DMS53 treated with DMSO at 0.1 percent for 48 hours (cell line): Measurements from ENCODE around the gene NELL2.
"Not testable (repeated sequence)": the region's sequence is repeated elsewhere in the genome, so short reads cannot be mapped to it uniquely, and the experiment has no call there.

ENCODE experiments used
- DNase-seq: peaks from one replicate; lab custom pipeline; 2025; ENCODE audit not compliant: unreplicated experiment; lab: John Stamatoyannopoulos, UW

NELL2 gene

GRCh38 chr12:44875954-44876543, at the start of gene NELL2:
TSS of gene NELL2 (minus strand) at chr12:44876315. CDS start at chr12:44875869, 446 bp downstream.
- peak; percentile 91 for DNase-seq

- DNase-seq = no peak
Observed at GRCh38 chr12:44921736-44922135, 45.6 kb upstream of the NELL2 start.

DNA sequence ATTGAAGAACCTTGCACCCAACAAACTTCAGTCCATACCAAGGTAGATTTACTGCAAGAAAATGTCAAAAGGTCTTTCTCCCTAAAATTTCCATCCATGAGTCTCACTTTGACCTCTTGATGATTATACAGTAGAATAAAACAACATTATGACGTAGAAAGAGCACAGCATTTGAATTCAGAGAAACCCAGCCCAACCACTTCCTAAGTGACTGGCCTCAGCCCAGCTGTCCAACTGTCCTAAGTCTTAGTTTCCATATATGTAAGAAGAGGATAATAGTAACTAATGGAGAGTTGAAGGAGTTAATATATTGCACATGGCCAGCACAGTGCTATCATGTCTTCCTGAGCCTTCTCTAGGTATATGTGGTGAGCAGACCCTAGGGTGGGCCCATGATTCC, 41.0 kb upstream of the NELL2 start:
- no peak for DNase-seq

DNA sequence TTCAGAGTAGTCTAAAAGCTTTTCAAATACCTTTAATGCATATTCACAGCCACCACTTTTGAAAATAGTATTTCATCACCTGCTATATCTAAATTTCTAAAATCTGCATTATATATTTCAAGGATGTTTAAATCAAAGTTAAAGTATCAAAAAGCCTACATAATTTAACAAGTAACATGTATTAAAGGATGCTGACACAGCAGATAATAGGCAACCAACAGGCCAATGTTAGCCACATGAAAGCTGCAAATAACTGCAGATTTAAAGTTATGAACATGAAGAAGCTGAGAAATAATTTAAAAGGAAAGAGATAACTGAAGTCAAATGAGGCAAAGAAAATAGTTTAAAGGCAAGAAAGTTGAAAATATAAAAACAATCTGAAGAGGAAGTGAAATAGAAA, 39.8 kb upstream of the NELL2 start:
- no peak for DNase-seq

GRCh38 chr12:44904321-44904720, 28.2 kb upstream of the NELL2 start:
- DNase-seq = no peak

GRCh38 chr12:44898108-44898507, 22.0 kb upstream of the NELL2 start:
- DNase-seq = not testable (repeated sequence)

GRCh38 chr12:44889926-44890325, 13.8 kb upstream of the NELL2 start:
- DNase-seq = no peak

DNA sequence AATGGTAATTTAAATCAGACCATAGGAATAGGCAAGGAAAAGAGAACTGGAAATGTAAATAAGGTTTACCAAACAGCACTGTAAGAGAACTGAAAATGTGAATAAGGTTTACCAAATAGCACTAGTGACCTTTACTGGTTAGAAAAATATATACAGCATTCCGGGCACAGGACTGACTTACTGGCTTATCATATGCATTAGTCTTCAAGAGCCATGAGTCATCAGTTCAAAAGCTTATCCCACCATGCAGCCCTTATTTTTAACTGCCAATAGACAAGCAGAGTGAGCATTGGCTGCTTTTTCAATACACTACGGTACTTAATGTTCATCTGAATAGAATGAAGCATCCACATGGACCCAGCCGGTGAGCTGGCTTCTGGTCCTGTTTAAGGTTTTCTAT, 13.0 kb upstream of the NELL2 start:
- DNase-seq = no peak

DNA sequence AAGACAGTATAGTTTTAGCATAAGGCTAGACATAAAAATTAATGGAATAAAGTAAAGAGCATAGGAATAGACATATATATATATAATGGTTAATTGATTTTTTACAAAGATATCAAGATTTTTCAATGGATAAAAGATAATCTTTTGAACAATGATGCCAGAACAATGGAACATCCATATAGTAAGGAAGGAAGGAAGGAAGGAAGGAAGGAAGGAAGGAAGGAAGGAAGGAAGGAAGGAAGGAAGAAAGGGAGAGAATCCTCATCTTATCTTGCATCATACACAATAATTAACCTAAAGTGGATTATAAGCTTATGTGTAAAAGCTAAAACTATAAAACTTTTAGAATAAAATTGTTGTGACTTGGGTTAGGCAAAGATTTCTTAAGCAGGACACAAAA, 9.8 kb upstream of the NELL2 start:
- no peak for DNase-seq

GRCh38 chr12:44881197-44881596, 5.1 kb upstream of the NELL2 start:
- DNase-seq = no peak

GRCh38 chr12:44876544-44877410, 662 bp upstream of the NELL2 start:
- peak; percentile 91 for DNase-seq

DNA sequence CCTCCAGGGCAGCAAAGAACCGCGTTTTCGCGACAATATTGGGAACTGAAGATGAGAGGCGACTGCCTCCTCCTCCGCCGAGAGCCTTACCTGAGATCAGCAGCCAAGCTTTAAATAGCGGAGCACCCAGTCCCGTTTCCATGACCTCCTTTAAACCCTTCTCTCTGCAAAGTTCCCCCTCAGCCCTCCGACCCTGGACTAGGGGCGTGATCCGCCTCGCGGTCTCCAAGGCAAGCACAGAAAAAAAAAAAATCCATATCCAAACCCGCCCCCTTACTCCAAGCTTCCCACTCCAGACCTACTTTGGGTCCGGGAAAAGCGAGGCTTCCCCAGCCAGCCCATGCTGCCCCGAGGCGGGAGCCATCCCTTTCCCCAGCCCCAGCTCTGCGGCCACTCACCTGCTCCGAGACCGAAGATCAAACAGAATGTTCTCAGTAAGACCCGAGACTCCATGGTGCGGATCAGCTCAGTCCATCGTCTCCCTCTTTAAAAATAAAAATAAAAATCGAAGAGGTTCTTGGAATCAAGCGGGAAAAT, 630 bp downstream of the NELL2 start:
- DNase-seq = peak; percentile 81

GRCh38 chr12:44874981-44875416, 1.1 kb downstream of the NELL2 start:
- DNase-seq = peak; percentile 60

GRCh38 chr12:44873898-44874297, 2.2 kb downstream of the NELL2 start:
- peak; percentile 66 for DNase-seq

DNA sequence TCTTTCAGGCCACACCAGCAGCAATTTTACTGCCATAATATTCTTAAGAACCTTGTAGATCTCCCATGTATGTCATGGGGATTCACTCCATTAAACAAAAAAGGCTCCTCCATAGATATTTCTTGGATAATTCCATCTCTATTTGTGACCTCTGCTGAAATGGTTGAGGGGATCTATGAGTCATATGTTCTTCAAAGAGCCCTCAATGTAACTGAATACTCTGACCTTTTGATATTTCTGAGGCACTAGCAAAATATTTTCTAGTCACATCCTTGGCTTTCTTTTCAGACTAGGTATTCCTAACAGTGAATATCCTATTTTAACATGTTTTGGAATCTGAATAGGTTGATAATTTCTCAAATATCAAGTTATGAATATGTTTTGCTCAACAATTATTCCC, 6.6 kb downstream of the NELL2 start:
- DNase-seq = peak; percentile 27

DNA sequence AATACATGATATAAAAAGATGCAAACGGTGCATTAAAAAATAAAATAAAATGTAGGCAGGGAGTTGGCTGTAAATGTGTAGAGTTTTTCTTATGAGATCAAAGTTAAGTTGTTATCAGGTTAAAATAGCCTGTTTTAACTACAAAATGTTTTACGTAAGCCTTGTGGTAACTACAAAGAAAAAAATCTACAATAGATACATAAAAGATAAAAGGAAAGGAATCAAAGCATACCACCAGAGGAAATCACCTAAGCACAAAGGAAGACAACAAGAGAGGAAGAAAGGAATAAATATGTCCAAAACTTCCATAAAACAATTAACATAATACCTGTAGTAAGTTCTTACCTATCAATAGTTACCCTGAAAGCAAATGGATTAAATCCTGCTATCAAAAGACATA, 12.2 kb downstream of the NELL2 start:
- DNase-seq = no peak

- DNase-seq = no peak
Observed at GRCh38 chr12:44859998-44860689, 16.0 kb downstream of the NELL2 start.

GRCh38 chr12:44858226-44858855, 17.8 kb downstream of the NELL2 start:
- DNase-seq = no peak

GRCh38 chr12:44852483-44852882, 23.6 kb downstream of the NELL2 start:
- DNase-seq = no peak

DNA sequence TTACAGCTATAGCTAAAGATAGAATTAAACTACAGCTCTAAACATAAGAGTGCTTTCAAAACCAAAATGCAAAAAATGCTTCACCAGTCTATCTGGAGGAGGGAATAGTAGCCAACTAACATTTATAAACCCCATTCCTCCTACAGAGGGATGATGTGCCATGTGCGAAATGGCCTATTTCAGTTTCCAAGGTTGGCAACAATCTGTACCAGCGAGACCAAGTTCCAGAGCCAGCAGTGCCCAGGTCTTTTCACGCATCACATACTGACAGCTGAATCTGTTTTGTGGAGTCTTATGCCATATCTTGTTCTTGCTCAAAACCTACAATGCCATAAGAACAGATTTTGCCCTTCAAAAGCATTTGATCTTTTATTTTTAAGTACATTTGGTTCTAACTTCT, 24.5 kb downstream of the NELL2 start:
- DNase-seq = no peak

GRCh38 chr12:44848703-44849085, 27.4 kb downstream of the NELL2 start:
- no peak for DNase-seq
